Stimulated activated CD8-positive, alpha-beta memory T cell treated with anti-CD3 and anti-CD28 coated beads, Interleukin-4, amount 100 ng/mL, for 4 hours (primary cell): ENCODE results near the gene CRYGD.
"Not testable (repeated sequence)": the region's sequence is repeated elsewhere in the genome, so short reads cannot be mapped to it uniquely, and the experiment has no call there.

Source experiments
- DNase-seq, 2 donors: peaks; one replicate each; pipeline ENCODE4 v3.0.0-alpha.2; 2020; ENCODE audit warnings: low read depth in 2 of 2, low spot score in 1 of 2

Gene CRYGD

DNA sequence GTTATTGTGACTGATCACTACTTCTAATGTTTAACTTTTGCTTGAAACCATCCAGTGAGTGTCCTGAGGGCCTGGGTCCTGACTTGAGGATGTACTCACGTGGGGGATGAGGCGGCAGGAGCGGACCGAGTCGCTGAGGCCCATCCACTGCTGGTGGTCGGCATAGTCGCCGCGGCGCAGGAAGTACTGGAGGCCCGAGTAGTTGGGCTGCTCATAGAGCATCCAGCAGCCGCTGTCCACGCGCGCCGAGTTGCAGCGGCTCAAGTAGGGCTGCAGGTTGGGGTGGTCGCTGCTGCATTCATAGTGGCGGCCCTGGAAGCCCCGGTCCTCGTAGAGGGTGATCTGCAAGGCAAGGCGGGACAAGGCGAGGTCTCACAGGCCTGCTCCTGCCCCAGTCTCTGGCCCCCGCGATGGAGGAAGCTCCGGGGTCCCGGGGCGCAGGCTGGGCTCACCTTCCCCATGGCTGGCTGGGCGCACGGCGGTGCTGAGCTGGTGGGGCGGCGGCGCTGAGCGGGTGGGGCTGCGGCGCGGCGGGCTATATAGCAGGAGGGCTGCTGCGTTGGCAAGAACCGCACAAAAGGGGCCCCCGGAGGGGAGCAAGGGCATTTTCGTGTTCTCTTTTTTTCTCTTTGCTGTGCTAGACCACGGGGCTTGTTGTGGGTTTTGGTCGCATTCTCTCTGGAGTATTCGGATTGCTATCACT, at the start of gene CRYGD:
TSS of gene CRYGD (minus strand) at position 512 of the 703 bp plus-strand sequence. CDS start at position 461, 51 bp downstream.
- not testable (repeated sequence) for DNase-seq

DNA sequence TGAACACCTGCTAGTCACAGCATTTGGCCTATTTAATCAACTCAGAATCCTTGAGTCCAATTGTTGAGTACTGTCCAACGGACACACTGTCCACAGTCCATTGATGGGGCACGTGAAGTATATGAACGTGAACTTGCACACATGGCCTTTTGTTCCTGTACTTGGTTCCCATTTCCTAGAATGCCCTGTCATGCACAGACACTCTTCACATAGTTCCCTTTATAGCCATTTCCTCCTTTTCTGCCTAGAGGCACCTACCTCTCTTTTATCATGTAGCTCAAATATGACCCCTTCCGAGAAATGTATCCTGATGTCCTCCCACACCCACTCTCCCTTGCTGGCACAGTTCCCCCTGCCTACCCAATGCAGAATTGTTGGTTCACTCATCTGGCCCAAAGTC, 47.8 kb upstream of the CRYGD start:
- no peak for DNase-seq

DNA sequence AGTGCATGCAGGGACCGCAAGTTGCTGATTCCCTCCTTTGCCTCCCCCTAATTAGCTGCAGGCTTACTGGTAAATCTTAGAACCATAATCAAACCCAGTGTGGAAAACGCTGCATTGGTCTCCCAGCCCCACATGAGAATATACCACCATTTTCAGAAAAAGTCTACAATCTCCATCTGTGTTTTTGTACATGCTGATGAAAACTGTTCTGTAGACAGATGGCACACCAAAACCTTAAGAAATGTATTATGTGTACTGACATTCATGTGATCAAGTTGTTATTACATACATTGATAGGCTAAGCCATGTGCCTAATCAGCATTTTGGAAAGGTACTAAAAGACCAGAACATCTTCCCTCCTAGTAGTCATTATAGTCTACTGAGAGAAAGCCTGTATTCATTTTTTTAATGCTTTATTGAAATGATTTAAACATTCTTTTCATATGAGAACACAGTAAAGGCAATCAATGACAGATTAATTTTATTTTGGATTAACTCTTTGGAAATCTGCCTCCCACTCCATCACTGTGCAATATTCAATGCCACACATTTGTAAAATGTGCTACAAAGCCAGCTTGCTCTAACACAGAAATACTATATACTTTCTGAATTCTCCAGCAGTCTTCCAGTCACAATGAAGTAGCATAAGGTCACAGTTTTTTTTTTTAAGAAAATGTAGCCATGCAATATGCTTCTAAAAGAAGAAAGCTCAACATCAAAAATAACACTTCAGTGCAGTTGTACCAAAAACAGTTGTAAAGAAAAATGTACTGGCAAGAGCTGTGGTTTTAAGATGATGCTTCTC, 40.8 kb upstream of the CRYGD start:
- no peak for DNase-seq

DNA sequence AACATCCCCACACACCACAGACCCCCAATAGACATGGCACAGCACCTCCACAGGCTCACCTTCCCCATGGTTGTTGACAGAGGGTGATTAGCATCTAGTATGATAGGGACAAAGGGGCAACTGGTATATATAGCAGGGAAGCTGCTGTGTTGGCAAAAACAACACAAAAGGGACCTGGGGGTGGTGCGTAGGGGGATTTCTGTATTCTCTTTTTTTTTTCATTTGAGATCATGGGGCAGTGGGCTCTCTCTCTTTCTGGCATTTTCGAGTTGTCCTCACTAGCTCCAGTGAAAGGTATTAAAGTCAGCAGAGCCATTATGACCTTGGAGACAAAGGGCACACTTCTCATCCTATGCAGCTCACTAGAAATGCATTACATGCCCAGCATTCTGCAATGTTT, 39.2 kb upstream of the CRYGD start, which contains the start of gene CRYGA:
TSS of gene CRYGA (minus strand) at position 101 of the 400 bp plus-strand sequence. CDS start at position 68, 33 bp downstream.
- no peak for DNase-seq

DNA sequence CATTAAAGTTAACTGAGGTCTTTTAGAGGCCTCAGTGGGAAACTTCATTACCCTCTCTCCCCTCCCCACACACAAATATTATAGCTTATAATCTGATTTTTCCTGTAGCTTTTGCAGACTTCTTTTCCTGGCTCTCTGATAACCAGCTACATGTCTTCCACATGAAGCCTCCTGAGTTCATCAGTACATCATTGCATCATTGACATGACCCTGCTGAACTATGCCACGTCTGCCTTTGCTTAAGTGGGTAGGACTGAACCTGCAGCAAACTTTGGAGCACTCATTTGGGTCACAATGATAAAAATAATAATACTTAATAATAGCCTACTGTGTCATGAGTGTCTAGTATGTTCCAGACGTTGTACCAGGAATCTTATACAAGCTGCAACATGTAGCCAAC, 32.1 kb upstream of the CRYGD start:
- DNase-seq = no peak

DNA sequence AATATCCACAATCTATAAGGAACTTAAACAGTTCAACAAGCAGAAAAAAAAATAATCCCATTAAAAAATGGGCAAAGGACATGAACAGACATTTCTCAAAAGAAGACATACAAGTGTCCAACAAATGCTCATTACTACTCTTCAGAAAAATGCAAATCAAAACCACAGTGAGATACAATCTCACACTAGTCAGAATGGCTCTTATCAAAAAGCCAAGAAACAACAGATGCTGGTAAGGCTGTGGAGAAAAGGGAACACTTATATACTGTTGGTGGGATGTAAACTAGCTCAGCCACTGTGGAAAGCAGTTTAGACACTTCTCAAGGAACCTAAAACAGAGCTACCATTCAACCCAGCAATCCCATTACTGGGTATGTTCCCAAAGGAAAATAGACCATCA, 28.8 kb upstream of the CRYGD start:
- no peak for DNase-seq

DNA sequence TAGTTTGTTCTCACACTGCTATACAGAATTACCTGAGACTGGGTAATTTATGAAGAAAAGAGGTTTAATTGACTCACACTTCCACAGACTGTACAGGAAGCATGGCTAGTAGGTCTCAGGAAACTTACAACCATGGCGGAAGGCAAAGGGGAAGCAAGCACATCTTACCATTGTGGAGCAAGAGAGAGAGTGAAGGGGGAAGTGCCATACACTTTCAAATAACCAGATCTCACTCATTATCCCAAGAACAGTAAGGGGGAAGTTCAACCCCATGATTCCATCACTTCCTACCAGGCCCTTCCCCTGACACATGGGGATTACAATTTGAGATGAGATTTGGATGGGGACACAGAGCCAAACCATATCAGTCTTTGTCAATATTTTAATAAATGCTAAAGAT, 26.6 kb upstream of the CRYGD start:
- no peak for DNase-seq

DNA sequence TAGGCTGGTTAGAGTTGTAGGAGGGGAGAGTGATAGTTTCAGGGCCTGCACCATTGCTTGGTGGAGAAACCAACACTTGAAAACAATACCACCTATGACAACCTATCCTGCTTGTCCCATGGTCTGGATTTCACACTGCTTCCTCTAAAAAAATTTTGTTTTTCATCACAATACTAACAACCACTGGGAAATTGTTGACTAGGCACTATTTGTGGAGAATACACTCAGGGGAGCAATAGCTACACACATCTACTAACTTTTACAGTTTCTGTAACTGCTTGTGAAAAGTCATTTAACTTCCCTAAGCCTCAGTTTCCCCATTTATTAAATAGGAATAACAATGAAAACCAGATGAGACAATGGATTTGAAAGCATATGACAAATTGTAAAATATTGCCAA, 25.8 kb upstream of the CRYGD start:
- DNase-seq = no peak

DNA sequence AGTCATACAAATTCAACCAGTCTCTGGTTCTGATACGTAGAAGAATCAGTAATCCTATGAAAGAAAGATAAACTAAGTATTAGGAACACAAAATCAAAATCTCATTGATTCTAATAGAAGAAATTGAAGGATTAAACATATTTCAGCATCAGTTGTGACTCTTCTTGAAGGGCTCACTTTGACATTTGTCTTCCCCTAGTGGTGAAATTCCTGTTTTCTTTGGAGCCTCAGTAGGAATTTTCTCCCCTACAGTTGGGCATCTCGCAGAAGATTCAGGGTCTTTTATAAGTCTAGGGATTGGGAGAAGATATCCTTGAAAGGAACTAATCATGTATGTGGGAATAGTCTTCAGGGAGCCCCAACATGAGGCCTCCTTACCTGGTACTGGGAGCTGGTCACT, 24.5 kb upstream of the CRYGD start:
- DNase-seq = no peak

DNA sequence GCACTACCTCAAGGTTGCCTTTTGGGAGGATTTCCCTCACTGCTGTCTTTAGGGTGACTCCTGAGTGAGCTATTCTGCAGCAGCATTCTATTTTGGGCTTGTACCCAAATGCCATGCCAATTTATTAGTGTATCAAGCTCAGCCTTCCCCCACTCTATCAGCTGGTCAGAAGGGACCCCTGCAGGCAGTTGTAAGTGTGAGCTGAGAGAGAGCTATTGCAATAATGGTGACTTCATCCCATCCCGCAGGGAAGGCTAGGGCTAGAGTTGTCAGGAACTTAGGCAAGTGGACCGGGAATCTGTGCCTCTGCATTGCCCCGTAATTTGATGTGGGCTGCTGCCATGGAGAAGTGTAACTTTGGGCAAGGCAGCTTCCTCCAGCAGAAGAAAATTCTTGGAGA, 23.4 kb upstream of the CRYGD start:
- no peak for DNase-seq

DNA sequence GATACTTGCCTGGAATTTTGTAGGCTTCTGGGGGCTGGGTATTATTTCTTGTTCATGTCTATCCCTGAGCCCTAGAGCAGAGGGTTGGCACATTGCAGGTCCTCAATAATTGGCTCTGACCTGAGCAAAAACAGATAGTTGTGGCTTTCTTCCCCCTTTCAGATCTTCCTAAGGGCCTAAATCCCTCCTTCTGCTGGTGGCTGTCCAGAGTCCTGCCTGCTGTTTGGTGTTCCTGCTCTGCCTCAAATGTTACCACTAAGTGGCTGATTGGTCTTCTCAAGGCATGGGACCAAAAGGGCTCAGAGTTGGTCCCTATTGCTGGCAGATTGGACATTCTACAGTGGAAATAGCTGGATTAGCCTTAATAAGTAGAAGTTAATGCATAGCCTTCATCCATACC, 22.7 kb upstream of the CRYGD start:
- DNase-seq = no peak

DNA sequence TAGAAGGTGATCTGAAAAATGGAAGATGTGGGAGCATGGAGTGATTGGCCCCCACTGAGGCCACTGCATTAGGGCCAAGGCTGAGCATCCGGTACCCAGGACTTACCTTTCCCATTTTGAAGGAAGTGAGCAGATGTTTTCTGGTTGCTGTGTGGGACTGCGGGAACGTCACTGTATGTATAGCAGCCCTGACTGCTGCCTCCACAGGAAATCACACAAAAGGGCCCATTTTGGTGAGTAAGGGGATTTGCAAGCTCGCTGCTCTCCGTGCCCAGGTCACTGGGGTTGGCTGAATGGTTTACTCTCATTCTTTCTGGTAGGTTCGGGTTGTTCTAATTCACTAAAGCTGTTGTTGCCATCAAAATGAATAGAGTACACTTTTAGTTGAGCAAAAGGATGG, 21.7 kb upstream of the CRYGD start, which contains the start of gene CRYGB:
TSS of gene CRYGB (minus strand) at position 153 of the 400 bp plus-strand sequence. CDS start at position 115, 38 bp downstream.
- no peak for DNase-seq

DNA sequence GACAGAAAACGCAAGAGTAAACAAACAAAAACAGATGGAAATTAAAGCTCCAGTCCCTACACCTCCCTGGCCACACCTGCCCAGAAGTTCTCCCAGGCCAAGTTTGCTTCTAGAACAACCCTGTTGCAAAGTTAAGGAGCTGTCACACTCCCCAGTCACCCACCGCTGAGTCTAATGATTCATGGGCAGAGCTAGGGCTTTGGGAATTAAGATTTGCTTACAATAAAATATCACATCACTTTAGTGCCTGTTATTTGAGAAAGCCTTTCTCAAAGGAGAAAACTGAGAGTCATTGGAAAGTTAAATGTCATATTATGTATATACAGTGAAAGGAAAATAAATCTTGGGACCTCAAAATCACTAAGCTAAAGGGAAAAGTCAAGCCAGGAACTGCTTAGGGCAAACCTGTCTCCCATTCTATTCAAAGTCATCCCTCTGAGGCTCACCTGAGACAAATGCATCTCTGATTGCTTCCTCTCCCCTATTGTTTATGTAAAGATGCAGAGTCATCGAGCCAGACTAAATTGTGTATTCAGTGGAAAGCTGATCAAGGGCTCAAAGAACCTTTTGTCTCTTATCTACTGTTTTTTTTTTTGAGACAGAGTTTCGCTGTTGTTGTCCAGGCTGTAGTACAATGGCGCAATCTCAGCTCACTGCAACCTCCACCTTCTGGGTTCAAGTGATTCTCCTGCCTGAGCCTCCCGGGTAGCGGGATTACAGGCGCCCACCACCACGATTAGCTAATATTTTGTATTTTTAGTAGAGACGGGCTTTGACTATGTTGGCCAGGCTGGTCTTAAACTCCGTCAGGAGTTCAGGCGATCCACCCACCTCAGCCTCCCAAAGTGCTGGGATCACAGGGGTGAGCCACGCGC, 18.8 kb upstream of the CRYGD start:
- DNase-seq = no peak

DNA sequence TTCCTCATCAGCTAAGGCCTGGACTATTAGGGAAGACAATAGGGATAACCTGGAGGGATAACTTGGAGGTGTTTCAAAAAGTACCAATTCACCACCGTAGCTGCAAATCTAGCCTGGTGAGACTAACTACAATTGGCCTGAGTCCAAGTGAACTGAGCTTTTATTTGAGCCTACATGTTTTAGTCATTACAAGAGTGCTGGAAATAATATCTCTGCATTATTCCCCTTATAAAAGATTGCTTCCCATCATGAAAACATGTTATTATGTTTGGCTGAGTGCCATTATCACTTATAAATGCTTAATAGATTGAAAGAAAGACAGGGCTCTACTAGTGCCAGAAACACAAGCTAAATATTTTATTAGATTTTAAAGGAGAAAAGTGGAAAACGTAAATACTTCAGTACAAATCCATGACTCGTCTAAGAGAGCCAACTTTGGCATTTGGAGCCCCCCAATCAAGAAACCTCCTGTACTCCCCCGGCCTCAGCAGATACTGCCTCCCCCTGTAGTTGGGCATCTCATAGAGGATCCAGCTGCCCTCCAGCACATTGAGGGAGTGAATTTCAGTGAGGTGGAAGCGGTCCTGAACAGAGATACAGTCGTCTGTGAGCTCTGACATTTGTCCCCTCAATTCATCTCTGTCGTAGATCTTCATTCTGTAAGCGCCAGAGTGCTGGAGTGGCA, 18.1 kb upstream of the CRYGD start:
- no peak for DNase-seq

DNA sequence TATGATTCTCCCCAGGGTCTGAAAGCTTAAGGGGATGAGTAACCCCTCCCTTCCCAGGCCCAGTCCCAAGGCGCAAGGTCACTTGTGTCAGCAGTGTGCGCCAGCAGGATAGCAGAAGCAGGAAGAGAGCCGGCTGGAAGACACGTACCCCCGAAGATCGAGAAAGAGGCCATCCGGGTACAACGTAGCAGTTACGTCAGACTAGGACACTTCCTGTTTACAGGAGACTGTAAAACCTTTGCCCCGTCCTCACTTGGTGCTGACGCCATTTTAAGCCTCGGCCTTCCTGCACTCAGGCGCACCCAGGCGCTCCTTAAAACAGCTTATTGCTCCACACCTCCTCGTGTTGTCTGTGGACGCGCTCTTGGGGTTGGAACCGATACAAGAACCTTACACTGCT, 15.1 kb upstream of the CRYGD start:
- DNase-seq = no peak

DNA sequence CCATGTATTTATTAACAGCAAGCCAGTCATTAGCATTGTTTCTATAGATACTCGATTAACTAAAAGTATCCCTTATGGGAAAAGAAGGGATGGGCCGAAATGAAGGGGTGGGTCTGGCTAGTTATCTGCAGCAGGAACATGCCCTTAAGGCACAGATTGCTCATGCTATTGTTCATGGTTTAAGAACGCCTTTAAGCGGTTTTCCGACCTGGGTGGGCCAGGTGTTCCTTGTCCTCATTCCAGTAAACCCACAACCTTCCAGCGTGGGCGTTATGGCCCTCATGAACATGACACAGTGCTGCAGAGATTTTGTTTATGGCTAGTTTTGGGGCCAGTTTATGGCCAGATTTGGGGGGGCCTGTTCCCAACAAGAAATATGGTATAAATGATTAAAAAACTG, 14.0 kb upstream of the CRYGD start:
- not testable (repeated sequence) for DNase-seq

DNA sequence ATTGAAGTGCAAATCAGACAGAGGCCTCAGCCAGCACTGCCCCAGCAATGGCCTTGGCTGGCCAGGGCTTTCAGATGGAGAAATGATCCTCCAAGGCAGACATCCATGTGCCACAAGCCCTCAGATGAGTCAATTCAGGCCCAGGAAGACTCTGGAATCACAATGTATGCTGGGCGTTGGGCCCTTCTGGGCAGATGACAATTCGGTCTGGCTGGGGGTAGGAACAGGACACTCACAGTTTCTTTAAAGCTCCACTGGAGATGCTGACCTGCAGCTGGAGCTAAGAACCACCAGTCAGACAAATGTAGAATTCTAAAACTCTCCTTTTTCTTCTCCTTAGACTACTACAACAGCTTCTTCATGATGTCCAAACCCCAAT, 12.4 kb upstream of the CRYGD start:
- DNase-seq = no peak

DNA sequence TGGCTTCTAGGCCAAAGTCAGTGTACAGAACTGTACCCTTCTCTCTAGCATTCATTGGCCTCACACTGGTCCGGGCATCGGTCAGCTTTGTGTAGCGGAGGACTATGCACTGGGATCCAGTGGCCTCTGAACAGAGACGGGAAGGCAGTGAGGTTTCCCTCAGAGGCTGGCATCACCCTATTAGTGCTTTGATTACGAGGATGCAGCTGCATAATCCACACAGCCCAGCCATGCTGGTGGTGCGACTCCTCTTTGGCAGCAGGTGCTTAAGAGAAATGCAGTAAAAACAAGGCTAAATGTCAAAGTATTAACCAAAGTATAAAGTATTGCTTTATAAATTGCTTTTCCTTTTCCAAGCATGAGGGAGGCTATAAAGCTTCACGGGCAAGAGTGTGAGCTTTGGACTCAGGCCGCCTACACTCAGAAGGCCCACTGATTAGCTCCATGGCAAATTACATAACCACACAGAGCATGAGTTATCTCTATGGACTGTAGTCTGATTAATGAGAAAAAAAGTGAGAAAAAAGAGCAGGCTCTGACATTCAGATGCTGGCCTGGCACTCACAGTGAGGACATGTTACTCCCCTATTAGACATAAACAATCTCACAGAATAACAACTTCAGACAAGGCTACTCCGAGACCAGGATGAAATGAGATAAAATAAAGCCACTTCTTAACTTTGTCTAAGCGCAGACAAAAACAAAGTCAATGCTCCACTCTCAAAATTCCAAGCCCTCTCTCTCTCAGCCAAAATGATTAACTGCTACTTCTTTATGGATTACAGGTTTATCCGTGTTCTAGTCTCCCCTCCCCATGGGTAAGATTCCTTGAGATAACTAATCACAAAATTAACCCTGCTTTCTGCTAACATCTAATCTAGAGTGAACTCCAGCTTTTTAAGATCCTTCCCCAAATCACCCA, 11.7 kb upstream of the CRYGD start:
- no peak for DNase-seq

DNA sequence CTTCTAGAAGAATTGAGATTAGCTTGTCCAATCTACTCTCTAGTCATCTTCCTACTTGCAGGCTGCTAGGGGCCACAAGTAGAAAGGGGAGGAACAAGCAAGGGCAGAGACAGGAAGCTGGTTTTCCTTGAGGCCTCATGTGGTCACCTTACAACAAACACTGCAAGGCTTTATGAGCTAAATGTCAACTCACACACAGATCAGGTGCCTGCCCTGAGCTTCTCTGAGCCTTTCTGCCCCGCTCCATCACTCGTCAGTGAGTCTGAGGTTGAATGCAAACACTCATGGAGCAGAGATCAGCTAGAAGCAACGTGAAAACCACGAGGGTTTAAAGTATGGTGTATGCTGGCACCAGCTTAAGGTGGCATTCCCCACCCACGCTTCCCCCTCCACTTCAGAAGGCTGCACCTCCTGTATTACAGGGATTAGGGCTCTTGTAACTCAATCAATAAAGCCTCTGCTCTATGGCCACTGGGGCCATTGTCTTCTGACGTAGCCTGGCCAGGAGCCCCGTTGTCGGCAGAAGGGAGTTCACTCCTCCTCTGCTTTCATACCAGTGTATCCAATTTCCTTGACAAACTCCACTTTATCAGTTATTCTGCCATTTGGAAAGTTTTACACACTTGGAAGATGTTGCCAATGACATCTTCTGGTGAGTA, 10.7 kb upstream of the CRYGD start:
- no peak for DNase-seq
